K562 (cell line): Measurements from ENCODE around the gene CORO1A.
"Not testable (repeated sequence)": the region's sequence is repeated elsewhere in the genome, so short reads cannot be mapped to it uniquely, and the experiment has no call there.

Experiments used
- CHD2 ChIP-seq: IDR thresholded peaks from 2 replicates; pipeline ENCODE4 v1.6.1; 2011; ENCODE audit warnings: low read depth, low read length
- EP300 ChIP-seq: IDR thresholded peaks from 2 replicates; pipeline ENCODE4 v1.6.1; 2012; ENCODE audit warnings: low read length, improper control_type of control experiment
- HNRNPH1 ChIP-seq: fragments of 200-400 bp; formaldehyde crosslinking; optimal IDR thresholded peaks from 2 replicates; pipeline ENCODE3; 2017; ENCODE audit warnings: low read depth, mild to moderate bottlenecking, low read length, moderate library complexity
- HNRNPUL1 ChIP-seq: fragments of 200-400 bp; formaldehyde crosslinking; IDR thresholded peaks from 2 replicates; pipeline ENCODE4 v1.6.1; 2017; ENCODE audit warnings: low read length
- NEUROD1 ChIP-seq: fragments of 150-350 bp; IDR thresholded peaks from 2 replicates; pipeline ENCODE4 v1.6.1; 2014; ENCODE audit warnings: borderline replicate concordance, low read length, low read depth; ENCODE audit not compliant: partially characterized antibody
- SETDB1 ChIP-seq: IDR thresholded peaks from one replicate; pipeline ENCODE4 v1.6.1; 2012; ENCODE audit warnings: low read length, control low read depth, inconsistent platforms
- TAF1 ChIP-seq: IDR thresholded peaks from 2 replicates; pipeline ENCODE4 v1.6.1; 2011; ENCODE audit warnings: mild to moderate bottlenecking, low read length, moderate library complexity; ENCODE audit not compliant: insufficient read depth, control insufficient read depth, severe bottlenecking; ENCODE audit errors: extremely low read depth
- TEAD2 ChIP-seq: fragments of 450-650 bp; IDR thresholded peaks from 2 replicates; pipeline ENCODE4 v1.6.1; 2016; ENCODE audit warnings: missing genetic modification characterization, control low read depth, missing compliant biosample characterization
- TF ChIP-seq, protein P1 (sequence below): fragments of 150-350 bp; IDR thresholded peaks from 2 replicates; pipeline ENCODE4 v1.6.1; 2014; ENCODE audit warnings: low read depth, mild to moderate bottlenecking, low read length, borderline replicate concordance
- TF ChIP-seq, protein P2 (sequence below): sonication (generic); formaldehyde crosslinking; IDR thresholded peaks from 2 replicates; pipeline ENCODE4 v1.8.0; 2022; ENCODE audit warnings: mild to moderate bottlenecking, missing genetic modification reagents, borderline replicate concordance
- TF ChIP-seq, protein P3 (sequence below), 3 experiments: IDR thresholded peaks in 2 of 3; conservative IDR thresholded peaks in 1 of 3; 2 replicates each; pipeline ENCODE4 v1.5.1; 2011 to 2012; ENCODE audit warnings: low read length in 3 of 3, mild to moderate bottlenecking in 3 of 3, control low read depth in 2 of 3, improper control_type of control experiment in 1 of 3, inconsistent platforms in 1 of 3, low read depth in 1 of 3, mixed read lengths in 1 of 3, moderate library complexity in 1 of 3; ENCODE audit not compliant: insufficient read depth in 2 of 3

DNA sequence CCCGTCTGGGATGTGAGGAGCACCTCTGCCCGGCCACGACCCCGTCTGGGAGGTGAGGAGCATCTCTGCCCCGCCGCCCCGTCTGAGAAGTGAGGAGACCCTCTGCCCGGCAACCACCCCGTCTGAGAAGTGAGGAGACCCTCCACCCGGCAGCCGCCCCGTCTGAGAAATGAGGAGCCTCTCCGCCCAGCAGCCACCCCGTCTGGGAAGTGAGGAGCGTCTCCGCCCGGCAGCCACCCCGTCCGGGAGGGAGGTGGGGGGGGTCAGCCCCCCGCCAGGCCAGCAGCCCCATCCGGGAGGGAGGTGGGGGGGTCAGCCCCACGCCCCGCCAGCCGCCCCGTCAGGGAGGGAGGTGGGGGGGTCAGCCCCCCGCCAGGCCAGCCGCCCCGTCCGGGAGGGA lies 14.7 kb upstream of the CORO1A start:
- TF ChIP-seq SETDB1, CHD2, HNRNPH1, TAF1, EP300, NEUROD1, HNRNPUL1, TEAD2: not testable (repeated sequence)
- TF ChIP-seq, protein P1, sequence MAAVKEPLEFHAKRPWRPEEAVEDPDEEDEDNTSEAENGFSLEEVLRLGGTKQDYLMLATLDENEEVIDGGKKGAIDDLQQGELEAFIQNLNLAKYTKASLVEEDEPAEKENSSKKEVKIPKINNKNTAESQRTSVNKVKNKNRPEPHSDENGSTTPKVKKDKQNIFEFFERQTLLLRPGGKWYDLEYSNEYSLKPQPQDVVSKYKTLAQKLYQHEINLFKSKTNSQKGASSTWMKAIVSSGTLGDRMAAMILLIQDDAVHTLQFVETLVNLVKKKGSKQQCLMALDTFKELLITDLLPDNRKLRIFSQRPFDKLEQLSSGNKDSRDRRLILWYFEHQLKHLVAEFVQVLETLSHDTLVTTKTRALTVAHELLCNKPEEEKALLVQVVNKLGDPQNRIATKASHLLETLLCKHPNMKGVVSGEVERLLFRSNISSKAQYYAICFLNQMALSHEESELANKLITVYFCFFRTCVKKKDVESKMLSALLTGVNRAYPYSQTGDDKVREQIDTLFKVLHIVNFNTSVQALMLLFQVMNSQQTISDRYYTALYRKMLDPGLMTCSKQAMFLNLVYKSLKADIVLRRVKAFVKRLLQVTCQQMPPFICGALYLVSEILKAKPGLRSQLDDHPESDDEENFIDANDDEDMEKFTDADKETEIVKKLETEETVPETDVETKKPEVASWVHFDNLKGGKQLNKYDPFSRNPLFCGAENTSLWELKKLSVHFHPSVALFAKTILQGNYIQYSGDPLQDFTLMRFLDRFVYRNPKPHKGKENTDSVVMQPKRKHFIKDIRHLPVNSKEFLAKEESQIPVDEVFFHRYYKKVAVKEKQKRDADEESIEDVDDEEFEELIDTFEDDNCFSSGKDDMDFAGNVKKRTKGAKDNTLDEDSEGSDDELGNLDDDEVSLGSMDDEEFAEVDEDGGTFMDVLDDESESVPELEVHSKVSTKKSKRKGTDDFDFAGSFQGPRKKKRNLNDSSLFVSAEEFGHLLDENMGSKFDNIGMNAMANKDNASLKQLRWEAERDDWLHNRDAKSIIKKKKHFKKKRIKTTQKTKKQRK: not testable (repeated sequence)
- TF ChIP-seq, protein P2, sequence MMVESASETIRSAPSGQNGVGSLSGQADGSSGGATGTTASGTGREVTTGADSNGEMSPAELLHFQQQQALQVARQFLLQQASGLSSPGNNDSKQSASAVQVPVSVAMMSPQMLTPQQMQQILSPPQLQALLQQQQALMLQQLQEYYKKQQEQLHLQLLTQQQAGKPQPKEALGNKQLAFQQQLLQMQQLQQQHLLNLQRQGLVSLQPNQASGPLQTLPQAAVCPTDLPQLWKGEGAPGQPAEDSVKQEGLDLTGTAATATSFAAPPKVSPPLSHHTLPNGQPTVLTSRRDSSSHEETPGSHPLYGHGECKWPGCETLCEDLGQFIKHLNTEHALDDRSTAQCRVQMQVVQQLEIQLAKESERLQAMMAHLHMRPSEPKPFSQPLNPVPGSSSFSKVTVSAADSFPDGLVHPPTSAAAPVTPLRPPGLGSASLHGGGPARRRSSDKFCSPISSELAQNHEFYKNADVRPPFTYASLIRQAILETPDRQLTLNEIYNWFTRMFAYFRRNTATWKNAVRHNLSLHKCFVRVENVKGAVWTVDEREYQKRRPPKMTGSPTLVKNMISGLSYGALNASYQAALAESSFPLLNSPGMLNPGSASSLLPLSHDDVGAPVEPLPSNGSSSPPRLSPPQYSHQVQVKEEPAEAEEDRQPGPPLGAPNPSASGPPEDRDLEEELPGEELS (CRISPR knock-in tag): not testable (repeated sequence)
- TF ChIP-seq, protein P3, sequence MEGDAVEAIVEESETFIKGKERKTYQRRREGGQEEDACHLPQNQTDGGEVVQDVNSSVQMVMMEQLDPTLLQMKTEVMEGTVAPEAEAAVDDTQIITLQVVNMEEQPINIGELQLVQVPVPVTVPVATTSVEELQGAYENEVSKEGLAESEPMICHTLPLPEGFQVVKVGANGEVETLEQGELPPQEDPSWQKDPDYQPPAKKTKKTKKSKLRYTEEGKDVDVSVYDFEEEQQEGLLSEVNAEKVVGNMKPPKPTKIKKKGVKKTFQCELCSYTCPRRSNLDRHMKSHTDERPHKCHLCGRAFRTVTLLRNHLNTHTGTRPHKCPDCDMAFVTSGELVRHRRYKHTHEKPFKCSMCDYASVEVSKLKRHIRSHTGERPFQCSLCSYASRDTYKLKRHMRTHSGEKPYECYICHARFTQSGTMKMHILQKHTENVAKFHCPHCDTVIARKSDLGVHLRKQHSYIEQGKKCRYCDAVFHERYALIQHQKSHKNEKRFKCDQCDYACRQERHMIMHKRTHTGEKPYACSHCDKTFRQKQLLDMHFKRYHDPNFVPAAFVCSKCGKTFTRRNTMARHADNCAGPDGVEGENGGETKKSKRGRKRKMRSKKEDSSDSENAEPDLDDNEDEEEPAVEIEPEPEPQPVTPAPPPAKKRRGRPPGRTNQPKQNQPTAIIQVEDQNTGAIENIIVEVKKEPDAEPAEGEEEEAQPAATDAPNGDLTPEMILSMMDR (IDR thresholded peaks at IDR 0.05 in 2 of 3, conservative IDR thresholded peaks at IDR 0.05 in 1 of 3; ENCODE audit: insufficient read depth in 2 of 3, low read depth in 1 of 3, low read length in 3 of 3): not testable (repeated sequence)
